ENCODE measurements around the gene NYNRIN. TPM values are rescaled to one million over a fixed set of nuclear protein-coding genes. Genes with fewer than 3 reads are reported as not detected.

The NYNRIN gene
- total RNA-seq, 2 donors from 2014 or later: 9.5 to 11.6 TPM

DNA sequence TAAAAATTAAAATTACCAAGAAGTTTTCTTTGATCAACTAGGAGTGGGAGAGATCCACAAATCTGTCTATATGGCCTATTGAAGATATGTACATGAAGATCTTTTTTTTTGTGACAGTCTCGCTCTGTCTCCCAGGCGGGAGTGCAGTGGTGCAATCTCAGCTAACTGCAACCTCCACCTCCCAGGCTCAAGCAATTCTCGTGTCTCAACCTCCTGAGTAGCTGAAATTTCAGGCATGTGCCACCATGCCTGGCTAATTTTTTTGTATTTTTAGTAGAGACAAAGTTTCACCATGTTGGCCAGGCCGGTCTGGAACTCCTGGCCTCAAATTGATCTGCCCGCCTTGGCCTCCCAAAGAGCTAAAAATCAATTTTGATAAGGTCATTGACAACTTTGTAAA lies 35.4 kb upstream of the NYNRIN start:
- Histone ChIP-seq H3K36me3 (no peaks in the 10 kb centered on the region), H3K4me1 (ENCODE audit: control insufficient read depth in 1 of 2, low read depth in 2 of 2) (peaks cover 10 to 21% of the 10 kb centered on the region in 2 donors), H3K27ac (no peak overlapping the region), H3K4me3 (no peak overlapping the region), H3K27me3 (replicated peaks; ENCODE audit: insufficient read depth) (no peaks in the 10 kb centered on the region), H3K9me3 (no peaks in the 10 kb centered on the region)
- DNase-seq (ENCODE audit: low spot score): no peak
- no peak for ATAC-seq (ENCODE audit: insufficient number of reproducible peaks, low FRiP score, low read depth)
- TF ChIP-seq, protein P1, sequence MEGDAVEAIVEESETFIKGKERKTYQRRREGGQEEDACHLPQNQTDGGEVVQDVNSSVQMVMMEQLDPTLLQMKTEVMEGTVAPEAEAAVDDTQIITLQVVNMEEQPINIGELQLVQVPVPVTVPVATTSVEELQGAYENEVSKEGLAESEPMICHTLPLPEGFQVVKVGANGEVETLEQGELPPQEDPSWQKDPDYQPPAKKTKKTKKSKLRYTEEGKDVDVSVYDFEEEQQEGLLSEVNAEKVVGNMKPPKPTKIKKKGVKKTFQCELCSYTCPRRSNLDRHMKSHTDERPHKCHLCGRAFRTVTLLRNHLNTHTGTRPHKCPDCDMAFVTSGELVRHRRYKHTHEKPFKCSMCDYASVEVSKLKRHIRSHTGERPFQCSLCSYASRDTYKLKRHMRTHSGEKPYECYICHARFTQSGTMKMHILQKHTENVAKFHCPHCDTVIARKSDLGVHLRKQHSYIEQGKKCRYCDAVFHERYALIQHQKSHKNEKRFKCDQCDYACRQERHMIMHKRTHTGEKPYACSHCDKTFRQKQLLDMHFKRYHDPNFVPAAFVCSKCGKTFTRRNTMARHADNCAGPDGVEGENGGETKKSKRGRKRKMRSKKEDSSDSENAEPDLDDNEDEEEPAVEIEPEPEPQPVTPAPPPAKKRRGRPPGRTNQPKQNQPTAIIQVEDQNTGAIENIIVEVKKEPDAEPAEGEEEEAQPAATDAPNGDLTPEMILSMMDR (IDR thresholded peaks at IDR 0.05): no peak

DNA sequence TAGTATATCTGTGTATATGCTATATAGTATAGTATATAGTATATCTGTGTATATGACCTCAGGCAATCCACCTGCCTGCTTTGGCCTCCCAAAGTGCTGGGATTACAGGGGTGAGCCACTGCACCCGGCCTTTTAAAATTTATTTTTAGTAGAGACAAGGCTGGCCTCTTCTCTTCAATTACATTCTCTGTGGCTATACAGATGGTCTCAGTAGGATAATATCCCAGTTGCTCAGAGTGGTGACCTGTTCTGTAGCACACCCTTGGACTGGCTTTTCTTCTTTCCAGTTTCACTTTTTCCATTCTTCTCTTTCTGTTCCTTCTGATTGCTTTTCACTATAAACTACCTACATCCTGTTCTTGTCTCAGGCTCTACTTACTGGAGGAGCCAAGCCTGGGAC lies 34.0 kb upstream of the NYNRIN start:
- DNase-seq (ENCODE audit: low spot score) (no peak), ATAC-seq (ENCODE audit: insufficient number of reproducible peaks, low FRiP score, low read depth) (no peak)
- Histone ChIP-seq H3K27me3 (replicated peaks; ENCODE audit: insufficient read depth) (no peaks in the 10 kb centered on the region), H3K9me3 (no peaks in the 10 kb centered on the region), H3K36me3 (no peaks in the 10 kb centered on the region), H3K27ac (peak overlapping the region; percentile 96 to 98), H3K4me1 (ENCODE audit: control insufficient read depth in 1 of 2, low read depth in 2 of 2) (peaks cover 10 to 32% of the 10 kb centered on the region in 2 donors), H3K4me3 (no peak overlapping the region)
- TF ChIP-seq, protein P1 (IDR thresholded peaks at IDR 0.05): no peak

DNA sequence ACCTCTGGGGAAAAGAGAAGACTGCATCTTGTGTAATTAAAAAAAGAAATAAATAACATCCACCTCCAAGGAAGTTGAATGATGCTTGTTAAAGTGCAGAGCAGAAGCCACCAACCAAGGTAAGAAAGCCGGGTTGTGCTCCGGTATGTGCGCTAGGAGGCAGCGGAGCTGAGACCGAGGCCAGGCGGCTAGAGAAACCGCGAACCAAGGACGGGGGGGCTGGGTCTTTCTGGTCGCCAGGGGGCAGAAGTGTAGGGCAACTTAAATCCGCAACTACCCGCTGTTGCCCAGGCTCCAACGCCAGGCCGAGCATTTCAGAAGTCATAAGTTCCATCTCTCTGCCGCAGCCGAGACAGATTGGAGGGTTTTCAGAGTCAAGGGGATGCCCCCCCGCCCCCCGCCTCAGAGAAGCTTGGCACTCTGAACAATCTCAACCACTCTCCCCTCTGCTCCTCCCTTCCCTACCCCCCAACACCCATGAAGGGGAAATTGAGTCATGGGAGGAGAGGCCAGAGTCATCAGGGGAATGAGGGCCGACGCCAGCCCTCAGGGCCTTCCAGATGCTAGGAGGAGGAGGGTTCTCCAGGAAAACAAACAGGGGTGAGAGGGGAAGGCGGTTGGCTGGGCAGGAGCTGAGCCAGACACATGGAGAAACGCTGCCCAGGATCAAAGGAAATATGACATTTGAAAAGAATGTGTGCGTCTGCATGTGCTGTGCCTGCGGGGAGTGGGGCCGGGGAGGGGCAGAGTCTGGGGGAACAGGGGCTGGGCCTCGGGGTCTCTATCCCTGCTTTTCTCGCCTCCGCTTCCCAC lies 33.0 kb upstream of the NYNRIN start:
- Histone ChIP-seq H3K4me1 (ENCODE audit: control insufficient read depth in 1 of 2, low read depth in 2 of 2) (peaks cover 10 to 38% of the 10 kb centered on the region in 2 donors), H3K27me3 (replicated peaks; ENCODE audit: insufficient read depth) (no peaks in the 10 kb centered on the region), H3K4me3 (peak overlapping the region; percentile 97), H3K9me3 (no peaks in the 10 kb centered on the region), H3K36me3 (no peaks in the 10 kb centered on the region), H3K27ac (peak overlapping the region; percentile 96 to 98)
- ATAC-seq (ENCODE audit: insufficient number of reproducible peaks, low FRiP score, low read depth): peak; percentile 56
- TF ChIP-seq, protein P1 (IDR thresholded peaks at IDR 0.05): peak; percentile 88
- peak; percentile 51 for DNase-seq (ENCODE audit: low spot score)

DNA sequence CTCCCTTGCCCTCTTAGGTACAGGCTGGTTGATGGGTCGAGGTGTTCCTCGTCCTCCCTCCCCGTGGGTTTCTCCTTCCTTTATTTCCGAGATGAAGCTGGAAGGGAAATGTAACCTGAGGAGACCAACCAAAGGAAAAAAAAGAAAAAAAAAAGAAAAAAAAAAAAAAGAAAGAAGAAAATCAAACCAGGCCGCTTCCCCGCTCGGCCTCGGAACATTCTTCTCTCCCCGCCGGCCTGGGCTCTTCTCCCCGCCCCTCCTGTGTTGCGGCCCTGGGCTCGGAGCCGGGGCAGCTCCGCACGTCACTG lies 32.4 kb upstream of the NYNRIN start:
- H3K36me3 ChIP-seq: no peaks in the 10 kb centered on the region
- peak overlapping the region; percentile 96 to 98 for H3K27ac ChIP-seq
- DNase-seq (ENCODE audit: low spot score) (no peak), ATAC-seq (ENCODE audit: insufficient number of reproducible peaks, low FRiP score, low read depth) (no peak)
- H3K4me3 ChIP-seq: peak overlapping the region; percentile 97
- H3K4me1 ChIP-seq (ENCODE audit: control insufficient read depth in 1 of 2, low read depth in 2 of 2): peaks cover 10 to 38% of the 10 kb centered on the region in 2 donors
- H3K27me3 ChIP-seq (replicated peaks; ENCODE audit: insufficient read depth): no peaks in the 10 kb centered on the region
- H3K9me3 ChIP-seq: no peaks in the 10 kb centered on the region
- TF ChIP-seq, protein P1 (IDR thresholded peaks at IDR 0.05): no peak

DNA sequence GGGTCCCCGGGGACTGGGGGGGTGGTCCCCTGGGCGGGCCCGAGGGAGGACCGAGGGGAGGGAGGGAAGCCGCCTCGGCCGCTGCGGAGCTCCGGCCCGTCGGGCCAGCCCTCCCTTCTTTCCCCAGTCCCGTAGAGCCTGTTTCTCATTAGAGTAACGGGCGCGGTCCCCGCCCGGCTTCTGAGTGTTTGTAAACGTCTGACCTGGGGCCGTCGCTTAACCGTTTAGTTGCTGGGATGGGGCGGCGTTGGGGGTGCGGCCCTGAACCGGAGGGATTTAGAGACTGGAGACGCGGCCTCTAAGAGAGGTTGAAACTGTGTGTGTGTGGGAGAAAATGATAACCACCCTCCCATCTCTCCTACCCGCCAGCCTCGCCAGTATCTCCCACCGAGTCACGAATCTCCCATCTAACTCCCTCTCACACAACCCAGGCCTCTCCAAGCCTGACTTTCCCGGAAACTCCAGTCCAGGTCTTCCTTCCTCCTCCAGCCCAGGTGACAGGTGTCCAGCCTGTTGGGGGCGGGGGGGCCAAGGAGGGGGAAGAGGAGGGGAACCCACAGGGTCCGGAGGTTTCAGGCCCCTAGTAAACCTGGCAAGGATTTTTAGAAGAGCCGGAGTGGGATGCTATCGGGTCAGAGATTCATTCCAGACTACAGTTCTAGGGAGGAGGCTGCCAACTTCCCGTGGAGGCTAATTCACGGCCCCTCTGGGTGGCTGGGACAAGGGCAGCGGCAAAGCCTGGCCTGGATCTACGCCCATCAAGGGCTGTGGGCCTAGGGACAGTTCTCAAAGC lies 31.9 kb upstream of the NYNRIN start:
- DNase-seq (ENCODE audit: low spot score) (peak; percentile 59), ATAC-seq (ENCODE audit: insufficient number of reproducible peaks, low FRiP score, low read depth) (peak; percentile 57)
- Histone ChIP-seq H3K36me3 (peaks cover under 1% of the 10 kb centered on the region), H3K27ac (peak overlapping the region; percentile 96 to 98), H3K4me1 (ENCODE audit: control insufficient read depth in 1 of 2, low read depth in 2 of 2) (peaks cover 10 to 38% of the 10 kb centered on the region in 2 donors), H3K9me3 (no peaks in the 10 kb centered on the region), H3K4me3 (peak overlapping the region; percentile 97), H3K27me3 (replicated peaks; ENCODE audit: insufficient read depth) (no peaks in the 10 kb centered on the region)
- TF ChIP-seq, protein P1 (IDR thresholded peaks at IDR 0.05): no peak
